Activated CD4-positive, alpha-beta T cell treated with anti-CD3 and anti-CD28 coated beads for 48 hours (primary cell): Measurements from ENCODE around the gene TMEM132D.

ENCODE experiments used
- DNase-seq: peaks from one replicate; pipeline ENCODE4 v3.0.0-alpha.2; 2020

TMEM132D gene

GRCh38 chr12:129394177-129394825 lies 509.5 kb downstream of the TMEM132D start:
- DNase-seq = no peak

GRCh38 chr12:129393357-129393937 lies 510.4 kb downstream of the TMEM132D start:
- DNase-seq = no peak

- DNase-seq = no peak
Observed at GRCh38 chr12:129385637-129385990, 518.2 kb downstream of the TMEM132D start.

GRCh38 chr12:129383956-129384355 lies 519.9 kb downstream of the TMEM132D start:
- DNase-seq = no peak

GRCh38 chr12:129381715-129382114 lies 522.1 kb downstream of the TMEM132D start:
- DNase-seq = no peak

GRCh38 chr12:129379076-129379804 lies 524.6 kb downstream of the TMEM132D start:
- DNase-seq = no peak

- no peak for DNase-seq
Observed at GRCh38 chr12:129378496-129378895, 525.3 kb downstream of the TMEM132D start.

- DNase-seq = no peak
Observed at GRCh38 chr12:129373746-129374145, 530.1 kb downstream of the TMEM132D start.

- no peak for DNase-seq
Observed at GRCh38 chr12:129372876-129373275, 530.9 kb downstream of the TMEM132D start.

- DNase-seq = no peak
Observed at GRCh38 chr12:129372348-129372747, 531.5 kb downstream of the TMEM132D start.

- DNase-seq = no peak
Observed at GRCh38 chr12:129371268-129371667, 532.6 kb downstream of the TMEM132D start.

- DNase-seq = no peak
Observed at GRCh38 chr12:129366656-129367055, 537.2 kb downstream of the TMEM132D start.

GRCh38 chr12:129363041-129363440 lies 540.8 kb downstream of the TMEM132D start:
- DNase-seq = no peak

- no peak for DNase-seq
Observed at GRCh38 chr12:129357233-129357632, 546.6 kb downstream of the TMEM132D start.

- DNase-seq = no peak
Observed at GRCh38 chr12:129351481-129351880, 552.3 kb downstream of the TMEM132D start.

GRCh38 chr12:129339336-129339735 lies 564.5 kb downstream of the TMEM132D start:
- DNase-seq = no peak

GRCh38 chr12:129337413-129337812 lies 566.4 kb downstream of the TMEM132D start:
- DNase-seq = no peak

- no peak for DNase-seq
Observed at GRCh38 chr12:129335773-129336172, 568.1 kb downstream of the TMEM132D start.

- no peak for DNase-seq
Observed at GRCh38 chr12:129332286-129332685, 571.5 kb downstream of the TMEM132D start.

GRCh38 chr12:129331356-129332085 lies 572.3 kb downstream of the TMEM132D start:
- DNase-seq = no peak

GRCh38 chr12:129328235-129328634 lies 575.6 kb downstream of the TMEM132D start:
- no peak for DNase-seq

GRCh38 chr12:129325566-129325965 lies 578.3 kb downstream of the TMEM132D start:
- no peak for DNase-seq

- no peak for DNase-seq
Observed at GRCh38 chr12:129312048-129312447, 591.8 kb downstream of the TMEM132D start.

GRCh38 chr12:129310346-129310745 lies 593.5 kb downstream of the TMEM132D start:
- no peak for DNase-seq
